GM19372 (cell line): ENCODE results near the gene THRA.
A peak's percentile ranks its signal among the peaks of the same experiment; 100 is the strongest.

ENCODE experiments used
- ATAC-seq: cut with Tn5 transposase; IDR thresholded peaks from one replicate; pipeline ENCODE4 v1.9.1; 2021; ENCODE audit warnings: mild to moderate bottlenecking, low read depth, moderate library complexity; ENCODE audit not compliant: unreplicated experiment

THRA gene

GRCh38 chr17:40062329-40063186 is at the start of gene THRA:
Gene THRA (plus strand): TSS chr17:40062965. CDS start chr17:40074489, 11,524 bp downstream.
- ATAC-seq: peak; percentile 64

- no peak for ATAC-seq
Observed at GRCh38 chr17:40014375-40014980, 48.3 kb upstream of the THRA start.

GRCh38 chr17:40015005-40015997 is 47.5 kb upstream of the THRA start, which contains the start of gene CSF3:
Gene CSF3 (plus strand): TSS chr17:40015440. CDS start chr17:40015475, 35 bp downstream.
- ATAC-seq: no peak

- no peak for ATAC-seq
Observed at GRCh38 chr17:40015998-40016985, 46.5 kb upstream of the THRA start.

- no peak for ATAC-seq
Observed at GRCh38 chr17:40017422-40018080, 45.2 kb upstream of the THRA start.

GRCh38 chr17:40018211-40019121 is 44.3 kb upstream of the THRA start:
- ATAC-seq: no peak

GRCh38 chr17:40019140-40019991 is 43.4 kb upstream of the THRA start:
- no peak for ATAC-seq

- ATAC-seq: no peak
Observed at GRCh38 chr17:40020146-40020545, 42.6 kb upstream of the THRA start.

GRCh38 chr17:40021451-40021971 is 41.3 kb upstream of the THRA start:
- ATAC-seq: no peak

GRCh38 chr17:40022497-40022896 is 40.3 kb upstream of the THRA start:
- no peak for ATAC-seq

- no peak for ATAC-seq
Observed at GRCh38 chr17:40022961-40023541, 39.7 kb upstream of the THRA start.

GRCh38 chr17:40023590-40024292 is 39.0 kb upstream of the THRA start:
- no peak for ATAC-seq

- no peak for ATAC-seq
Observed at GRCh38 chr17:40024901-40025300, 37.9 kb upstream of the THRA start.

- no peak for ATAC-seq
Observed at GRCh38 chr17:40025559-40025958, 37.2 kb upstream of the THRA start.

GRCh38 chr17:40025991-40026815 is 36.6 kb upstream of the THRA start:
- no peak for ATAC-seq
